Vagina (tissue), 2 donors: ENCODE measurements around the gene MINAR1. TPM values are rescaled to one million over a fixed set of nuclear protein-coding genes. Genes with fewer than 3 reads are reported as not detected.

Source experiments
- DNase-seq, 2 donors: peaks; one replicate each; pipeline ENCODE4 v3.0.0-alpha.2; 2017; ENCODE audit errors: extremely low spot score in 2 of 2
- H3K27ac ChIP-seq: fragments of 200-600 bp; sonication (generic); one replicate; pipeline ENCODE4 v1.5.1; 2019
- H3K27me3 ChIP-seq: fragments of 200-600 bp; sonication (generic); one replicate; pipeline ENCODE4 v1.5.1; 2019
- H3K36me3 ChIP-seq, 2 donors: fragments of 200-600 bp; sonication (generic); one replicate each; pipeline ENCODE4 v1.5.1; 2017 to 2019
- H3K4me1 ChIP-seq: fragments of 200-600 bp; sonication (generic); one replicate; pipeline ENCODE4 v1.5.1; 2019
- H3K4me3 ChIP-seq, 2 donors: fragments of 200-600 bp; sonication (generic); 1 replicate in 1 of 2; 2 replicates in 1 of 2; pipeline ENCODE4 v1.5.1; 2016 to 2019
- H3K9me3 ChIP-seq: fragments of 200-600 bp; sonication (generic); one replicate; pipeline ENCODE4 v1.5.1; 2019
- POLR2A ChIP-seq, 2 donors: fragments of 450-650 bp; IDR thresholded peaks; one replicate each; pipeline ENCODE4 v1.6.1; 2017; ENCODE audit warnings: antibody characterized with exemption in 2 of 2, mild to moderate bottlenecking in 2 of 2, moderate library complexity in 2 of 2
- POLR2AphosphoS5 ChIP-seq, 2 donors: sonication (generic); formaldehyde crosslinking; IDR thresholded peaks; one replicate each; pipeline ENCODE4 v1.9.0; 2017; ENCODE audit warnings: antibody characterized with exemption in 2 of 2, mild to moderate bottlenecking in 2 of 2, low read depth in 1 of 2; ENCODE audit not compliant: insufficient read depth in 1 of 2
- intact Hi-C: fragments of 100-400 bp; cut with DNase I; formaldehyde crosslinking; loops from one replicate; pipeline ENCODE4 v1.15.1; 2023
- total RNA-seq: library from RNA; depleted of rRNA; stranded (reverse); fragments of >200 nt; gene quantifications from one replicate; pipeline ENCODE4 v1.2.3, GENCODE V29; 2016
- TF ChIP-seq, protein P1 (sequence below), 3 experiments: fragments of 450-650 bp in 2 of 3; fragments of 200-600 bp in 1 of 3; sonication (generic) in 1 of 3; IDR thresholded peaks; one replicate each; pipeline ENCODE4 v1.5.1; 2017 to 2019; ENCODE audit warnings: antibody characterized with exemption in 3 of 3, mild to moderate bottlenecking in 2 of 3, moderate library complexity in 2 of 3

The MINAR1 gene
- total RNA-seq, 1 donor from 2014 or later, result 0.74 TPM

DNA sequence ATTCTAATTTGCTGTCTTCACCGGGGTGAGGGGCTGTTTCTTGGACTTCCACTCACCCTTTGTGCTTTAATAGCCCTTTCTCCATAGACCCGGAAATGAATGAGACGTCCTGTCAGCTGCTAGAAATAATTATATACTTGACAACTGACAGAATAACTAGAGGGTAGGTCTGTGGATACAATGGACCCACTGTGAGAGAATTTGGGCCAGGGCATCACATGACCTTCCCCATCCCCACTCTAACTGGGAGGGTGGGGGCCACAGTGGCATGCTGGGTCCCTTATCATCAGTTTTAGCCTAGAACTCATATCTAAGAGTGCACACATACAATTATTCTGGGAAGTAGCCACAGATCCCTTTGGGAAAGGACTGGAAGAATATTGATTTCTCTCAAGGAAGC lies 25.9 kb upstream of the MINAR1 start:
- intact Hi-C loops, result no loop called here
- no peak overlapping the region for H3K27ac ChIP-seq
- H3K27me3 ChIP-seq, result no peaks in the 10 kb centered on the region
- no peak overlapping the region for H3K4me3 ChIP-seq
- TF ChIP-seq, protein P1, sequence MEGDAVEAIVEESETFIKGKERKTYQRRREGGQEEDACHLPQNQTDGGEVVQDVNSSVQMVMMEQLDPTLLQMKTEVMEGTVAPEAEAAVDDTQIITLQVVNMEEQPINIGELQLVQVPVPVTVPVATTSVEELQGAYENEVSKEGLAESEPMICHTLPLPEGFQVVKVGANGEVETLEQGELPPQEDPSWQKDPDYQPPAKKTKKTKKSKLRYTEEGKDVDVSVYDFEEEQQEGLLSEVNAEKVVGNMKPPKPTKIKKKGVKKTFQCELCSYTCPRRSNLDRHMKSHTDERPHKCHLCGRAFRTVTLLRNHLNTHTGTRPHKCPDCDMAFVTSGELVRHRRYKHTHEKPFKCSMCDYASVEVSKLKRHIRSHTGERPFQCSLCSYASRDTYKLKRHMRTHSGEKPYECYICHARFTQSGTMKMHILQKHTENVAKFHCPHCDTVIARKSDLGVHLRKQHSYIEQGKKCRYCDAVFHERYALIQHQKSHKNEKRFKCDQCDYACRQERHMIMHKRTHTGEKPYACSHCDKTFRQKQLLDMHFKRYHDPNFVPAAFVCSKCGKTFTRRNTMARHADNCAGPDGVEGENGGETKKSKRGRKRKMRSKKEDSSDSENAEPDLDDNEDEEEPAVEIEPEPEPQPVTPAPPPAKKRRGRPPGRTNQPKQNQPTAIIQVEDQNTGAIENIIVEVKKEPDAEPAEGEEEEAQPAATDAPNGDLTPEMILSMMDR (IDR thresholded peaks at IDR 0.05), result no peak
- TF ChIP-seq POLR2A (IDR thresholded peaks at IDR 0.05) (no peak), POLR2AphosphoS5 (IDR thresholded peaks at IDR 0.05; ENCODE audit: insufficient read depth in 1 of 2, low read depth in 1 of 2) (no peak)
- H3K4me1 ChIP-seq, result no peaks in the 10 kb centered on the region
- no peaks in the 10 kb centered on the region for H3K9me3 ChIP-seq
- H3K36me3 ChIP-seq, result no peaks in the 10 kb centered on the region
- DNase-seq, result no peak

DNA sequence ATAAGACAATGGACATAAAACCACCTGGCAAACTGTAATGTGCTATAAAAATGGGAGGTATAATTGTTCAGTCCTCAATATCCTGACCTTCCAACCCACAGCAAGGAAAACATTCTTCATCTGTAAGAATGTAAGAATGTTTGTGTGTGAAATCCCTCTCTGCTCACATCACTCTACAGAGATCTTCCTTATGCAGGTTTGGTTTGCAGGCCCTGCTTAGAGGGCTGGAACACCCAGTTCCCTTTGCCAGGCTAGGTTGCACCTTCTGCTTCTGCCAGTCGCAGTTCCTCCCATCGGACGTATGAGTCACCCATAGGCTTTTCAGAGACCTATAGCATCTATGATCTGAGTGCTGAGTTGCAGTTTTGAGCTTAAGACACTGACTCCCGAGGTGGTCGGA lies 24.1 kb upstream of the MINAR1 start:
- Histone ChIP-seq H3K36me3 (no peaks in the 10 kb centered on the region), H3K4me3 (no peak overlapping the region), H3K27ac (no peak overlapping the region), H3K9me3 (no peaks in the 10 kb centered on the region), H3K27me3 (no peaks in the 10 kb centered on the region), H3K4me1 (no peaks in the 10 kb centered on the region)
- TF ChIP-seq, protein P1 (IDR thresholded peaks at IDR 0.05), result no peak
- TF ChIP-seq POLR2AphosphoS5 (IDR thresholded peaks at IDR 0.05; ENCODE audit: insufficient read depth in 1 of 2, low read depth in 1 of 2), result no peak
- no peak for TF ChIP-seq POLR2A (IDR thresholded peaks at IDR 0.05)
- intact Hi-C loops, result no loop called here
- DNase-seq, result no peak

DNA sequence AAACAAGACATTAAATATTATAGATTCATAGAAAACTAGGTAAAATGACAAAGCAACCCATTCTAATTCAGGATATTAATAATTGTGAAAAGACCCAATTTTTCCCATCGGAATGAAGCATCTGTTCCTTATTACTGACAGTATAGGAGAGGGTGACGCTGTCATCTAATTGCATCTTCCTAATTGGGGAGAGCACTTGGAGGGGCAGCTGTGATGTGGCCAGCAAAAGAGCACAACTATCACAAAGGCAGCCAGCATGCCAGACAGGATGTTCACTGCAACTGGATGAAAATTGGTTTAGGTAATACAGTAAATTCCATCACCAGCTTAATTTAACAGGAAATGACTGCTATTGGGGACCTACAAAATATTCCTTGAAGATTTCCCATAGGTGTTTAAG lies 21.9 kb upstream of the MINAR1 start:
- Histone ChIP-seq H3K27ac (no peak overlapping the region), H3K27me3 (no peaks in the 10 kb centered on the region), H3K4me1 (no peaks in the 10 kb centered on the region), H3K36me3 (no peaks in the 10 kb centered on the region), H3K9me3 (no peaks in the 10 kb centered on the region), H3K4me3 (no peak overlapping the region)
- DNase-seq, result no peak
- TF ChIP-seq POLR2AphosphoS5 (IDR thresholded peaks at IDR 0.05; ENCODE audit: insufficient read depth in 1 of 2, low read depth in 1 of 2) (no peak), POLR2A (IDR thresholded peaks at IDR 0.05) (no peak)
- TF ChIP-seq, protein P1 (IDR thresholded peaks at IDR 0.05), result no peak
- intact Hi-C loops, result no loop called here

DNA sequence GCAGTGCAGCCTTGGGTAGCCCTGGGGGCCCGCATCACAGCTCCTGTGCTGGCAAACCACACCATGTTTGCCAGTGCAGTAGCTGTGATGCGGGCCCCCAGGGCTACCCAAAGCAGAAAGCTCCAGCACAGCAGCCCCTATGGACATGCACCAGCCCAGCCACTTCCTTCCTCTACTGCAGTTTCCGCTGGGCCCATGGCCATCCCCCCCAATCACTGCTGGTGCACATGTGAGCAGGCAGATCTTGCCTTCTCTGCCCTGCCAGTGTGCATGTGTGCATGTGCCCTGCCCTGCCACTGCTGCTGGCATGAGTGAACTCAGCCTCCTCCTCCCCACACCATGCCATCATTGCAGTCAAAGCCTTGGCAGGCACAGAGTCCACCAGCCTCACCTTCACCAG lies 20.1 kb upstream of the MINAR1 start:
- Histone ChIP-seq H3K27me3 (no peaks in the 10 kb centered on the region), H3K4me3 (no peak overlapping the region), H3K4me1 (no peaks in the 10 kb centered on the region), H3K36me3 (no peaks in the 10 kb centered on the region), H3K27ac (no peak overlapping the region), H3K9me3 (no peaks in the 10 kb centered on the region)
- no peak for DNase-seq
- TF ChIP-seq POLR2AphosphoS5 (IDR thresholded peaks at IDR 0.05; ENCODE audit: insufficient read depth in 1 of 2, low read depth in 1 of 2) (no peak), POLR2A (IDR thresholded peaks at IDR 0.05) (no peak)
- TF ChIP-seq, protein P1 (IDR thresholded peaks at IDR 0.05), result no peak
- intact Hi-C loops, result no loop called here

DNA sequence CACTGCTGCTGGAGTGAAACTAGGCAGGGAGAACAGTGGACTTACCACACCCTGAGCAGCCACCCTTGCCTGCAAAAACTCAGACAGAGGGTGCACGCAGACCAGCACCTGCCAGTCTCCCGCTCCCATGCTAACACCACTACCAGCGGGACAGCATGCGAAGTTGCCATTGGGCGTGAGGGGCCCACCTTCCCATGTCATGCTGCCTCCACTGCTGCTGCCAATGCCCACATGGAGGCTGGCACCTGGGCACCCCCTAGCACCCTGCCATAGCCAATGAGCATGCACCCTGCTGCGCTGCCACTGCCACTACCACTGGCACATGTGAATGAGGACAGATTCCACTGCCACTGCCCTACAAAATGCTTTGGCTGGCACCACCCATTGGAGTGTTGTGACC lies 19.7 kb upstream of the MINAR1 start:
- Histone ChIP-seq H3K4me3 (no peak overlapping the region), H3K9me3 (no peaks in the 10 kb centered on the region), H3K27me3 (no peaks in the 10 kb centered on the region), H3K36me3 (no peaks in the 10 kb centered on the region), H3K4me1 (no peaks in the 10 kb centered on the region), H3K27ac (no peak overlapping the region)
- TF ChIP-seq POLR2AphosphoS5 (IDR thresholded peaks at IDR 0.05; ENCODE audit: insufficient read depth in 1 of 2, low read depth in 1 of 2), result no peak
- TF ChIP-seq POLR2A (IDR thresholded peaks at IDR 0.05), result no peak
- TF ChIP-seq, protein P1 (IDR thresholded peaks at IDR 0.05), result no peak
- intact Hi-C loops, result no loop called here
- no peak for DNase-seq
